ENCODE results near the gene LRRC38. TPM values are rescaled to one million over a fixed set of nuclear protein-coding genes. Genes with fewer than 3 reads are reported as not detected.

Gene LRRC38
- total RNA-seq, 1 donor from 2014 or later: not detected

GRCh38 chr1:13512472-13512871 is 1.3 kb downstream of the LRRC38 start:
- Histone ChIP-seq H3K9ac (ENCODE audit: low read length) (no peak overlapping the region), H3K36me3 (ENCODE audit: insufficient read depth, low read length) (no peaks in the 10 kb centered on the region), H3K27me3 (ENCODE audit: insufficient read depth, low read length) (peaks cover 4% of the 10 kb centered on the region), H4K20me1 (ENCODE audit: insufficient read depth, low read length) (no peaks in the 10 kb centered on the region), H3K79me2 (ENCODE audit: insufficient read depth, low read length) (no peaks in the 10 kb centered on the region), H3K4me1 (ENCODE audit: insufficient read depth, low read length) (no peaks in the 10 kb centered on the region), H3K4me3 (ENCODE audit: insufficient read depth, low read depth, low read length) (no peak overlapping the region), H3K4me2 (ENCODE audit: low read length) (no peak overlapping the region), H3K9me3 (ENCODE audit: insufficient read depth, low read depth, low read length) (no peaks in the 10 kb centered on the region), H2AFZ (ENCODE audit: low read depth, low read length) (no peak overlapping the region), H3K27ac (ENCODE audit: low read depth, low read length) (no peak overlapping the region)
- peaks cover 84% of the 10 kb centered on the region for H3K27me3 Mint-ChIP-seq (ENCODE audit: low read depth, unreplicated experiment)
- peaks cover 2% of the 10 kb centered on the region for H3K9me3 Mint-ChIP-seq (ENCODE audit: unreplicated experiment)
- H3K36me3 Mint-ChIP-seq (ENCODE audit: low read depth, unreplicated experiment): peaks cover 2% of the 10 kb centered on the region
- FAIRE-seq (no peak), DNase-seq (ENCODE audit: low read depth) (no peak)
- H3K27ac Mint-ChIP-seq (ENCODE audit: unreplicated experiment): no peak overlapping the region
- no peaks in the 10 kb centered on the region for H3K4me1 Mint-ChIP-seq (ENCODE audit: low read depth, unreplicated experiment)
- TF ChIP-seq EZH2 (IDR thresholded peaks at IDR 0.05; ENCODE audit: insufficient read depth, low read length): no peak
- TF ChIP-seq, protein P1, sequence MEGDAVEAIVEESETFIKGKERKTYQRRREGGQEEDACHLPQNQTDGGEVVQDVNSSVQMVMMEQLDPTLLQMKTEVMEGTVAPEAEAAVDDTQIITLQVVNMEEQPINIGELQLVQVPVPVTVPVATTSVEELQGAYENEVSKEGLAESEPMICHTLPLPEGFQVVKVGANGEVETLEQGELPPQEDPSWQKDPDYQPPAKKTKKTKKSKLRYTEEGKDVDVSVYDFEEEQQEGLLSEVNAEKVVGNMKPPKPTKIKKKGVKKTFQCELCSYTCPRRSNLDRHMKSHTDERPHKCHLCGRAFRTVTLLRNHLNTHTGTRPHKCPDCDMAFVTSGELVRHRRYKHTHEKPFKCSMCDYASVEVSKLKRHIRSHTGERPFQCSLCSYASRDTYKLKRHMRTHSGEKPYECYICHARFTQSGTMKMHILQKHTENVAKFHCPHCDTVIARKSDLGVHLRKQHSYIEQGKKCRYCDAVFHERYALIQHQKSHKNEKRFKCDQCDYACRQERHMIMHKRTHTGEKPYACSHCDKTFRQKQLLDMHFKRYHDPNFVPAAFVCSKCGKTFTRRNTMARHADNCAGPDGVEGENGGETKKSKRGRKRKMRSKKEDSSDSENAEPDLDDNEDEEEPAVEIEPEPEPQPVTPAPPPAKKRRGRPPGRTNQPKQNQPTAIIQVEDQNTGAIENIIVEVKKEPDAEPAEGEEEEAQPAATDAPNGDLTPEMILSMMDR (IDR thresholded peaks at IDR 0.05; ENCODE audit: insufficient read depth, low read depth, low read length): no peak
- no peak overlapping the region for H3K4me3 Mint-ChIP-seq (ENCODE audit: unreplicated experiment)

DNA sequence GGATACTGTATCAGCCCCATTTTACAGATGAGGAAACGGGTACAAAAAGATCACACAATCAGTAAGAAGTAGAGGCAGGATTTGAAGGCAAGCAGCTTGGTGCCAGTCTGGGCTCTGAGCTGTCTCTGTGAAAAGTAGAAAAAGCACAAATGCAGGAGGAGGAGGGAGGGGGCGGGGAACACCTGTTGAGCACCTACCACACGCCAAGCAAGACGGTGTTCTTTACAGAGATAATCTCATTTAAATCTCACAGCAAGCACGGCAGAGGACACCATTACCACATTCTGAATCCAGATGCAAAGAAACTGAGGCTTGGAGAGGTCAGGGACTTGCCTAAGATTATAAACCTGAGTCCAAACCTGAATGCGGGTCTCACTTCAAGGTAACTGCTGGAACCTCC is 3.3 kb downstream of the LRRC38 start:
- Histone ChIP-seq H3K36me3 (ENCODE audit: insufficient read depth, low read length) (no peaks in the 10 kb centered on the region), H3K79me2 (ENCODE audit: insufficient read depth, low read length) (no peaks in the 10 kb centered on the region), H3K27ac (ENCODE audit: low read depth, low read length) (no peak overlapping the region), H3K9me3 (ENCODE audit: insufficient read depth, low read depth, low read length) (no peaks in the 10 kb centered on the region), H3K4me2 (ENCODE audit: low read length) (no peak overlapping the region), H3K4me3 (ENCODE audit: insufficient read depth, low read depth, low read length) (no peak overlapping the region), H3K9ac (ENCODE audit: low read length) (no peak overlapping the region), H2AFZ (ENCODE audit: low read depth, low read length) (no peak overlapping the region), H4K20me1 (ENCODE audit: insufficient read depth, low read length) (no peaks in the 10 kb centered on the region), H3K4me1 (ENCODE audit: insufficient read depth, low read length) (no peaks in the 10 kb centered on the region), H3K27me3 (ENCODE audit: insufficient read depth, low read length) (peaks cover 4% of the 10 kb centered on the region)
- no peaks in the 10 kb centered on the region for H3K4me1 Mint-ChIP-seq (ENCODE audit: low read depth, unreplicated experiment)
- H3K27ac Mint-ChIP-seq (ENCODE audit: unreplicated experiment): no peak overlapping the region
- H3K36me3 Mint-ChIP-seq (ENCODE audit: low read depth, unreplicated experiment): peaks cover 2% of the 10 kb centered on the region
- H3K4me3 Mint-ChIP-seq (ENCODE audit: unreplicated experiment): no peak overlapping the region
- peaks cover 73% of the 10 kb centered on the region for H3K27me3 Mint-ChIP-seq (ENCODE audit: low read depth, unreplicated experiment)
- peaks cover 2% of the 10 kb centered on the region for H3K9me3 Mint-ChIP-seq (ENCODE audit: unreplicated experiment)
- FAIRE-seq (no peak), DNase-seq (ENCODE audit: low read depth) (no peak)
- TF ChIP-seq, protein P1 (IDR thresholded peaks at IDR 0.05; ENCODE audit: insufficient read depth, low read depth, low read length): no peak
- TF ChIP-seq EZH2 (IDR thresholded peaks at IDR 0.05; ENCODE audit: insufficient read depth, low read length): no peak

GRCh38 chr1:13507075-13507474 is 6.7 kb downstream of the LRRC38 start:
- TF ChIP-seq, protein P1 (IDR thresholded peaks at IDR 0.05; ENCODE audit: insufficient read depth, low read depth, low read length): no peak
- no peak for TF ChIP-seq EZH2 (IDR thresholded peaks at IDR 0.05; ENCODE audit: insufficient read depth, low read length)
- Mint-ChIP-seq H3K4me3 (ENCODE audit: unreplicated experiment) (no peak overlapping the region), H3K27me3 (ENCODE audit: low read depth, unreplicated experiment) (peaks cover 57% of the 10 kb centered on the region), H3K27ac (ENCODE audit: unreplicated experiment) (no peak overlapping the region), H3K9me3 (ENCODE audit: unreplicated experiment) (no peaks in the 10 kb centered on the region), H3K4me1 (ENCODE audit: low read depth, unreplicated experiment) (no peaks in the 10 kb centered on the region), H3K36me3 (ENCODE audit: low read depth, unreplicated experiment) (peaks cover 2% of the 10 kb centered on the region)
- Histone ChIP-seq H4K20me1 (ENCODE audit: insufficient read depth, low read length) (no peaks in the 10 kb centered on the region), H2AFZ (ENCODE audit: low read depth, low read length) (no peak overlapping the region), H3K4me1 (ENCODE audit: insufficient read depth, low read length) (no peaks in the 10 kb centered on the region), H3K9me3 (ENCODE audit: insufficient read depth, low read depth, low read length) (peaks cover 3% of the 10 kb centered on the region), H3K27ac (ENCODE audit: low read depth, low read length) (no peak overlapping the region), H3K4me3 (ENCODE audit: insufficient read depth, low read depth, low read length) (no peak overlapping the region), H3K9ac (ENCODE audit: low read length) (no peak overlapping the region), H3K79me2 (ENCODE audit: insufficient read depth, low read length) (no peaks in the 10 kb centered on the region), H3K4me2 (ENCODE audit: low read length) (no peak overlapping the region), H3K27me3 (ENCODE audit: insufficient read depth, low read length) (no peaks in the 10 kb centered on the region), H3K36me3 (ENCODE audit: insufficient read depth, low read length) (no peaks in the 10 kb centered on the region)
- FAIRE-seq (no peak), DNase-seq (ENCODE audit: low read depth) (no peak)
